ENCODE data around the gene PAK1IP1.

DNA sequence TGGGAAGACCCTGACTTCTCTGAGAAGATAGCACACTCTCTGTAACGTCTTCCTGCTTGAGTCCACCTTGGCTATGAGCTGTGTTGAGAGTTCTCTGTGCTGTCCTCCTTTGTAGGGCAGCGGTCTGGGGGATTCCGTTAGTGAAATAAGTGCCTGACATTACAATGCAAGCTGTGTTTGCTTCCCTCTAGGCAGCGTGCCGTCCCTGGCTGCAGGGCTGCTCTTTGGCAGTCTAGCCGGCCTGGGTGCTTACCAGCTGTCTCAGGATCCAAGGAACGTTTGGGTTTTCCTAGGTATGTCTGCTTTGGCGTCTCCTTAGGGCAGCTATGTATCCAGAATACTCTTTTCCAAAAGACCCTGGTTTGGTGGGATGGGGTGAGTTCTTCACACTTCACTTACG lies 30.9 kb downstream of the PAK1IP1 start:
- TF ChIP-seq, protein P1, sequence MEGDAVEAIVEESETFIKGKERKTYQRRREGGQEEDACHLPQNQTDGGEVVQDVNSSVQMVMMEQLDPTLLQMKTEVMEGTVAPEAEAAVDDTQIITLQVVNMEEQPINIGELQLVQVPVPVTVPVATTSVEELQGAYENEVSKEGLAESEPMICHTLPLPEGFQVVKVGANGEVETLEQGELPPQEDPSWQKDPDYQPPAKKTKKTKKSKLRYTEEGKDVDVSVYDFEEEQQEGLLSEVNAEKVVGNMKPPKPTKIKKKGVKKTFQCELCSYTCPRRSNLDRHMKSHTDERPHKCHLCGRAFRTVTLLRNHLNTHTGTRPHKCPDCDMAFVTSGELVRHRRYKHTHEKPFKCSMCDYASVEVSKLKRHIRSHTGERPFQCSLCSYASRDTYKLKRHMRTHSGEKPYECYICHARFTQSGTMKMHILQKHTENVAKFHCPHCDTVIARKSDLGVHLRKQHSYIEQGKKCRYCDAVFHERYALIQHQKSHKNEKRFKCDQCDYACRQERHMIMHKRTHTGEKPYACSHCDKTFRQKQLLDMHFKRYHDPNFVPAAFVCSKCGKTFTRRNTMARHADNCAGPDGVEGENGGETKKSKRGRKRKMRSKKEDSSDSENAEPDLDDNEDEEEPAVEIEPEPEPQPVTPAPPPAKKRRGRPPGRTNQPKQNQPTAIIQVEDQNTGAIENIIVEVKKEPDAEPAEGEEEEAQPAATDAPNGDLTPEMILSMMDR (IDR thresholded peaks at IDR 0.05): no peak
- TF ChIP-seq EZH2phosphoT487 (IDR thresholded peaks at IDR 0.05): no peak
- TF ChIP-seq EZH2 (IDR thresholded peaks at IDR 0.05): no peak
